Left hindlimb (tissue), 1 donor: ENCODE results near the gene PDHX.
"Not testable (repeated sequence)": the region's sequence is repeated elsewhere in the genome, so short reads cannot be mapped to it uniquely, and the experiment has no call there.

Source experiments
- DNase-seq: peaks from one replicate; pipeline ENCODE4 v3.0.0-alpha.2; 2018

PDHX gene

DNA sequence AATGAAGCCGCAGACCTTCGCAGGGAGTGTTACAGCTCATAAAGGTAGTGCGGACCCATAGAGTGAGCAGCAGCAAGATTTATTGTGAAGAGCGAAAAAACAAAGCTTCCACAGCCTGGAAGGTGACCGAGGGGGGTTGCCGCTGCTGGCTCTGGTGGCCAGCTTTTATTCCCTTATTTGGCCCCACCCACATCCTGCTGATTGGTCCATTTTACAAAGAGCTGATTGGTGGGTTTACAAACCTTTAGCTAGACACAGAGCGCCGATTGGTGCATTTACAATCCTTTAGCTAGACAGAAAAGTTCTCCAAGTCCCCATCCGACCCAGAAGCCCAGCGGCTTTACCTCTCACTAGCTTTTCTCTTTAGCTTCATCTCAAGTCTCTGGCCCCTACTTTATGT is 2.9 kb upstream of the PDHX start:
- not testable (repeated sequence) for DNase-seq

DNA sequence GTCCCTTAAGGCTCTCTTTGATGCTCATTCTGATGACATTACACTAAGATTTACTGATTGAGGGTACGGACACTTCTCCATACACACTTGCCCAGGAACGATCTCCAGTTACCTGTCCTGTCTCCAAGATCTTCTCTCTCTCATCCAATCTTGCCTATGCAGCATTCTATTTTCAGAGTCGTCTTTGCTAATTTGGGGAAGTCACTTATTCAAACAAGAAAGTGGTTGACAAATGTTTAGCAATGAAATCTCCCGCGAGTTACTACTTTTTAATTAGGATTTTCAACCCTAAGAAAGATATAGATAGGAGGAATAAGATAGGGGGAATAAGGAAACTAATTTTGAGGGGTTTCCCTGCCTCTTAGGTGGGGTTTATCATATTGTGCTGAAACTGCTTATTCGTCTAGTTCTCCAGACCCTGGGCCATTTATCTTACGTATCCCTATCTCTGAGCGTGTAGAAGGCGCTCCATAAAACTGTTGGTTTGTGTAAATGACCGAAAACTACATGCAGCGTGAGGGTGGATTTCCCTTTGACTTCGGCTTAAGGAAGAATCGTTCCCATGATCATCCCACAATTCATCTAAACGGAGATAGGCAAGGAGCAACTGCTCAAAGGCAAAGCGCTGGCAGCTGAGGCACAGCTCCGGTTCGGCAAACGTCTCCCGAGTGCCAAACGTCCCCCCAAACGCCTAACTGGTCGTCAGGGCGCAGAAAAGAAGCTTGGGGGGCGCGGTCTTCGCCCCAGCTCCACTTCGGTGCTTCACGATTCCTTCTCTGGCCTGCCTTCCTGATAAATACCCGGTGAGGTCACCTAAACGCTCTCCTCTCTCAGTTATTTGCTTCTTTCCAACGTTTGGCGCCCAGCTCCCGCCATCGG is 1.0 kb upstream of the PDHX start:
- DNase-seq: no peak

DNA sequence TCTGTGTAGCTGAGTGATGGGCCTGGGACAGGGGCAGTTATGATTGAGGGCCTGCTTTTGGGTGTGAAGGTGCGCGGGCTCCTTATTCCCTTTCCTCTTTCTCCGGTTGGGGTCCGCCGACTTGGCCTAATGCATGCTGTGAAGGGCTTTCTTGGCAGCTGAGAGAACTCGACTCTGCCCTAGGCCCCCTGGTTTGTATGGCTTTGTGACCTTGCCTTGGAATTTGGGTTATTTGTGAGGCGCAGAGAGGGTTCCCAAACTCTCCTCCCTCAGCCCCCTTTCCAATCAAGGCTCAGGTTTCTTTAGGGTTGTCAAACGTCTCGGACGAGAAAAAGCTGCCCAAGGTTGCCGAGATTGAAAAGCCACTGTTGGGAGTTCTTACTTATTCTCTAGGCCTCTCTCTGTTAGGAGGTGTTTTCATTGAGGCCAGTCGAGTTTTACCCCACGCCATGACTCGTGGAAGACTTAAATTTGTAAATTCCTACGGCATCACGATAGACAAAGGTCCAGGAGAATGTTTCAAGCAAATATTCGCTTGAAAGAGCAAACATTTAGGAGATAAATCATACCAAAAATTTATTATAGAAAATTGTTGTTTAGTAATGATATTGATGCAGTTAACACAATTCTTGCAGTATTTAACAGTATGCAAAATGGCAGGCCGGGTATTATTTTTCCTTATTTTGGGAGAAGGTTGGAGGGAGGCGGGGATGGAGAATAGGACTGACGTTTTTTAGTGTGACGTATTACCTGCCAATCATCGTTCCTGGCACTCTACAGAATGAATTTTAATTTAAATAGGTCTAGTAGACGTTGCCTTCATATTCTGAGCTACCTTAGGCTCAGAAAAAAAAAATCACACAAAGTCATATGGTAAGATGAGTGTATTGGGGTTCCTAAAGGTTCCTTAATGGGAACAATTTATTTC is 689 bp downstream of the PDHX start:
- no peak for DNase-seq

DNA sequence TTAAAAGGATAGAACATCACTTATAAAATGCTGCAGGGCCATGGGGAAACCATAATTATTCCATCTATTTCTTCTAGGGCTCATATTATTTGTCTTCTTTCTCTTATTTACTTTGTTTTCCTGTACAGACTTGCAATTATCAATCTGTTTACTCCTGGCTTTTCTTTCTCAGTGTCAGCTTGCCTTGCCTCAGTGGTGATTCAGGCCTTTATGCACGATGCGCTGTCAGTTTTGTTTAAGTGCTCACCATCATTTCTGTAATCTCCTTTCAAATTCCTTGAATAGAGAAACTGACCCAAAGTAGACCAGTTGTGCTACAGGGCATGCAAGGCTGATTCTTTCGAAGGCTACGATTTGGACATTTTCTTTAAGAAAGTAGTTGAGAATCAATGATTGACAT is 4.7 kb downstream of the PDHX start:
- DNase-seq: no peak

DNA sequence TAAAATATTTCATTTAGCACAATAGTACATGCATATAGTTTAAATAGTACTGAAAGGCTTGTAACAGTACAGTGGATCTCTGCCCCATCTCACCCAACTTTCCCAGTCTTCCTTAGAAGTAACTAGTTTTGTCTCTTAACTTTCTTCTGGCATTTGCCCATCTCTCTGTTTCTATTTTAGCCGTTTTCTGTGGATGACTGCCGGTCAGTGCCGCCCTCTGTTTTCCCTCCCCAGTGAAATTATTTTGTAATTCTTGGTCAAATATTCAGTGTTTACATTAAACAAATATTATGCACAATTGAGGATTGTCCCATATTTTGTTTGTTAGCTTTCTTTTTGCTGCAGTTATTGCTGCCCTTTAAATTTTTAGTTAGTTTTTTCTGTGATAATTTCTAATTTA is 8.3 kb downstream of the PDHX start:
- DNase-seq: no peak

DNA sequence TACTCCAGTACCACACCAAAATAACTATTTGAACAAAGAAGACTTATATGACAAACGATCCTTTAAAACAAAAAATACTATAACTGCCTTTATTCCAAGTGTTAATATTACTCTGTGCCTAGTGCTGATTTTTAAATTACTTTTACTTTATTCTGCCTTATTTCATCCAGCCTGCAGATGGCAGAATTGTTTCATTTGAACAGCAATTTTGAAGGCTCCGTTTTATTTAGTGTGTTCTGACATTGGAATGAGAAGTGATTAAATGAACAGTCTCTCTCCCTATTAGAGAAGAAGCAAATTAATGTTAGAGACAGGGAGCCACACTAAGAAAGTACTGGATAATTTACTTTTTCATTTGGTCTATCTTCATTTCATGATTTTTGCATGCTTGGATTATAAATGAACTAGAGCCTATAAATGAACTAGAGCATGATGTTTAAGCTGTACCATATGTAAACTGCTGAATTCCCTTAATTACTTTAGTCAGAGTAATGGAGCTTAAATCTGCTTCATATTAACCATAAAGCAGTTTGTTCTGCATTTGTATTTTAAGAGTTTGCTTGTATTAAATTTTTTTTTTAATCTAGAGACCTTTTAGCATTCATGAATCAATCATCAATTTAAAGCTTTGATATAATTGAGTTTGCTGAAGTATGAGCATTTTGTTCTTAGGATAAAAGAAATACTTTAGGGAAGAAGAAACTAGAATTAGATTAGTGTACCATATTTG is 9.8 kb downstream of the PDHX start:
- DNase-seq: no peak

DNA sequence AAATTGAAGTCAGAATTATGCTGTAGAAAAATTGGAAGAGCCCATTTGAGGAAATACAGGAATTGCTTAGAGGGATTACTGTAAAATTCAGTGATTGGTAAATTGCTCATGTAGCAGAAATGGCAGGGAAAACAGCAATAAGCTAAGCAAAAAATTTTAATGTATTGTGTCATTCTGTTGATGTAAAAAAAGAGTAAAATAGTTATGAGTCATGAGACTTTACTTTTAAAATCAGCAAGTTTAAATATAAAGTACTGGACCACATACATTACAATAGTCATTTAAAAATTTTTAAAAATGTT is 10.4 kb downstream of the PDHX start:
- no peak for DNase-seq

DNA sequence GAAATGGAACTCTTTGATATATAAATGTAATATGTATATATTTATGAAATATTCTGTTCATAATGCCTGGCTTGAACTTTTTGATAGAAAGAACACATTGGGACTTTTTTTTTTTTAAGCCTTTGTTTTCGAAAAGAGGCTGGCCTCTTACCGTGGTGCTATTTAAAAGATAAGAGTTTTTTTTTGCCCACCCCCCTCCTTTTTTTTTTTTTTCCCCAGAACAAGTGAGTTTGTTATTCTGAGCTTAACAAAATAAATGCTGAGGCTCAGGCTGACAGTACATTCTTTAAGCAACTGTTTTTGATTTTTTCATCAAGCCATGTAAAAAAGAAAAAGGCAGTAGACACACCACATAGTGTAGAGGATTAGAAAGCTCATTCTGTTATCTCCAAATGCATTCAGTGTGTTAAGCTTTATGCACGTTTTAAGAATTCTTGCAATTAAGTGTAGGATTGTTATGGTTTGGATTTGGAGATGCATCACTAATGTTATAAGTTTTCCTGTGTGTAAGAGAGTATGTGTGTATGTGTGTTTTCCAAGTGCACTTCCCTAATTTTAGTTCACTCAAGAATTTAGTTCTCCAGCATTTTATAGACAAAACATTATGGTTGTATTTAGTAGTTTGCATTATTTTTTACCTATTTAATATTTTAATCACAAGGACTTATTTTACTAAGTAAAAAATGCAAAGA is 12.0 kb downstream of the PDHX start:
- DNase-seq: no peak

DNA sequence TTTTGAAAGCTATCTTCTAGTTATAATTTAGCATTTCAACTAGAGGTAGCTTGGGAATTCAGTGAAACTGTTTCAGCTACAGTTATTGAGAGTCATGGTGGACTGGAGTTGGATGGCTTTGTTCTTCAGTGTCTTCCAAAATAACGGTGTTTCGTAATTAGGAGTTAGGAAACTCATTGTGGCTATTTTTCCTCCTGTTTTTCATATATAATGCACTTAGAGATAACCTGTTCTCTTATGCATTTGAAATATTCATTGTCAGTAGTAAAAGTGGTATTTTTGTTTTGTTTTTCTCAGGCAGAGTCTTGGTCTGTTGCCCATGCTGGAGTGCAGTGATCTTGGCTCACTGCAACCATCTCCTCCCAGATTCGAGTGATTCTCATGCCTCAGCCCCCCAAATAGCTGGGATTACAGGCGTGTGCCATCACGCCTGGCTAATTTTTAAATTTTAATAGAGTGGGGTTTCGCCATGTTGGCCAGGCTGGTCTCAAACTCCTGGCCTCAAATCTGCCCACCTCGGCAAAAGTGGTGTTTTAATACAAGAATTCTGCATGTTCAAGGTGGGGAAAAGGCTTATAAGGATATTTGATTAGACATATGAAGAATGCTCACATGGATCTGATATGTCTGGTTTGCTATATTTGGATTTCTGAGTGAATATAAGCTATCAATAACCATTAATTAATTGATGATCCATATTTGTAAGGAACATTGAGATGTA is 12.7 kb downstream of the PDHX start:
- DNase-seq: no peak

DNA sequence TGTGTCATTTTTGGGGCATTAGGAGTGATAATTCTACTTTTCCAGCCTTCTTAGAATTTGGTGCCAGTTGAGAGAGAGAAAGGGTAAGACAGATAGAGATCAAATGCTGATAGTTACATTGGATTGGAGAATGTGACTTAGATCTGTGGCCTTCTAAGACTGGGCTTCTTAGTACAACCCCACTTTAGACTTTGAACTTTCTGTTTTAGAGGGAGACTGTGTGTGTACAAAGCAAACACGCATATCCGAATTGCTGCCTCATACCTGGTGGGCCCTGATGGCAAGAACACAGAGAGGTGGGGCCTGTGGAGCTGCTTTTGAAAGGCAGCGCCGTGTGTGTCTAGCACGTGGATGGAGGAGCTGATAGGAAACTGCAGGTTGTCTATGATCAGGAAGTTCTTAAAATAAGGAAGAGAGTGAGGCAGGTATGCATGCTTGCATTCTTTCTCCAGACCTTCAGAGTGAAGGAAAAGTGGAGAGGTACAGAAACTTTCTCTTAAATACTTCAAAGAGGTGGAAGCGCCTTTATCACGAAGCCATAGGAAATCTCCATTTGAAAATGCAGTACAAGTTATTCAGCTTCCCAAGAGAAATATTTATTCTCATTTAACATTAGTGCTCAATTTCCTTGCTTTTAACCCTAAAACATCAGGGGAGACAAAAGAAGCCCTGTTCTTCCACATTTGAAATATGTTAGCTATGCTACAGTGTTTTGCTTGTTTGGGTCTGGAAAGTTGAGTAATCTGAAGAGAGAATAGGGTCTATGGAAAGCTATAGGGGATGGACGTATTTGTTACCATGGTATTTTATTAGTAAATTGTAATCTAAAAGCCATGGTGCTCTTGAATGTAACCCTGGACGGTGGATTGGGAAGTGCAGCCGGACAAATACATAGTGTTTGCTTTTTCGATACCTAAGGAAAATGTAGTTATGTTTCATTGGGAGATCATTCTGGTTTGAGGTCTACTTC is 13.7 kb downstream of the PDHX start:
- DNase-seq: no peak

DNA sequence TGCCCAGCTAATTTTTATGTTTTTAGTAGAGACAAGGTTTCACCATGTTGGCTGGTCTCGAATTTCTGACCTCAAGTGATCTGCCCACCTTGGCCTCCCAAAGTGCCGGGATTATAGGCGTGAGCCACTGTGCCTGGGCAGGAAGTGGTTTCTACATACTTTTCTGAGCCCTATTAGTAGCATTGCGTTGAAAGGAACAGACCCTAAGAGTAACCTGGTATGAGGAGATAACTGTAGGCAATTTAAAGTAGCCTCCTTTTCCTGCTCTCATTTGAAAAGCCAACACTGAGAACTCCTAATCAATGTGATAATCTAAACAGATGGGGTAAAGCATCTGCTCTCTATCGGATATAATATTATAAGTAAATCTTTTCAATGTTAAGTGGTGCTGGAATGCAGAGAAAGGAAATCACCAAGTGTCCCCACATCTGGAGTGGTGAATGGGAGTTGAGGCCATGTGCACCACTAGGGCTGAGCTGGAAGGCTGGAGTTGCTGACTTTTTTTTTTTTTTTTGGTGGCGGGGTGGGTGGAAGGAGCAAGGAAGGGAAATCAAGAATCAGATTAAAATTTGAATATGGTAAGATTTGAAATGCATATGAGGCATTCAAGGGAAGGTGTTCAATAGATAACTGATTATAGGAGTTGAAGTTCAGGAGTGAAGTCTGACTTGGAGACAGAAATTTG is 20.7 kb downstream of the PDHX start:
- no peak for DNase-seq

DNA sequence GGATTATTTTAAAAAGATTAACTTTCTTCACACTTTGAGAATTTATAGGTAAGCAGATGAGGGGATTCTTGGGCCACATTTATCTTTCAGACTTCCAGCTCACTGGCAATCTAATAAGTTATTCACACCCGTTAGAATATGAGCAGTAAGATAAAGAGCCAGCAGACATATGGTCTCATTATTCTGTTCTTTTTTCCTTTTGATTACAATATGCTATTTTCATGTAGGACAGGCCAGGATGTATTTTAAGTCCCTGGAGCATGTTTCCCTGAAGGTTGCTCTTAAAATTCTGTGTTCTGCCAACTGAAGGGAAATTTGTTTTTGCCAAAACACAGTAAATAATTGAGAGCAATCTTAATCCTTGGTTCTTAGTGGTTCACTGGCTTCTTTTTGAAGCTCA is 22.2 kb downstream of the PDHX start:
- DNase-seq: no peak

DNA sequence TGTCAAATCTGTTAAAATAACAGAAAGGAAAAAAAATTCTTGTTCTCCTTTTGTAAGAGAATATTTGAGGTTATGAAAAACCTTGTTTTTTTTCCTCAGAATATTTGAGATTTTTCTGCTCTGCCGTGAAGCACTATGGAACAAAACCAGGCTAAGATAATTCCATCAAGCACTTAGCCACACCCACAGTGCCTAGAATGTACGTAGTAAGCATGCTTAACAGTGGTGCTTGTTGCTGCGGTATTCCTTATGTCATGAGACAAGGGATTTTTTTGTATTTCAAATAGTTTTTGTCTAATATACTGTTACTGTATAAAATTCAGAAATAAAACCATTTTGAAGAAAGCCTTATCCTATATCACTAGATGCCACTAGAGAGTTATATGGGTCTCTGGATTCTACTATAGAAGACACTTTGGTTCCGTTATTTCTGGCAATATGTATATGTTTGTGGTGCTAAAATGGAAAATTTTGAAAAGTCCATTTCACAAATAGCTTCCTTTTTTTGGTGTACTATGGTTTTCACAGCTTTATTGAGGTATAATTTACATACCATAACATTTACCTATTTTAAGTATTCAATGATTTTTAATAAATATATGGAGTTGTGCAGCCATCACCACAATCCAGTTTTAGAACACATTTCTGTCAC is 23.7 kb downstream of the PDHX start:
- DNase-seq: no peak

DNA sequence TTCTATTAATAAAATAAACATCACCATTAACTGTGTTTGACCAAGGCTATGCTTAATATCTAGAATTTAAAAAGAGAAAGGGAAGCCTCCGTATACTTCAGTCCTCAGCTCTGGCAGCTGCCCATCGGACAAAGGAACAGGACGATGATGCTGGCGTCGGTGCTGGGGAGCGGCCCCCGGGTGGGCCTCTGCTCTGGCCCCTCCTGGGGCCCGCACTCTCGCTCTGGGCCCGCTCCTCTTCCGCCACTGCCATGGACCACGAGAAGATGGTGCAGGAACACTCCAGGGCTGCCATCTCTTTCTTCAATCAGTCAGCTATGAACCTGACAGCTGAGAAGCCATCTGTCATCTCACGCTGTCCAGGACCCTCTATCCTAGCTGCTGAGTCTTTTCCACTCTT is 25.3 kb downstream of the PDHX start:
- no peak for DNase-seq

DNA sequence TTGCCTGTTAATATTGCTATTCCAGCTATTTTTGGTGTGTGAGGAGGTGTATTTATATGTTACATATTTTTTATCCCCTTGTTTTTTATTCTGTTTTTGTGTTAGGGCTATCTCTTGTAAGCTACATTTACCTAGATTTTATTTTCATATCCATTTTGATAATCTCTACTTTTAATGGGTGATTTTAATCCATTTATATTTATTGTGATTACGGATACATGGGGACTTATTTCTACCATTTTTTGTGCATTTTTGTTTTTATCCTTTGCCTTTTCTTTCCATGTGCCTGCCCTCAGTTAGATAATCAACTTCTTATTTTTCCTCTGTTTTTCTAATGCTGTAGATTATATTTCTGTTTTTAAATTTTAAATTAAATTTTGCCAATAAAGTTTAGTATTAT is 28.3 kb downstream of the PDHX start:
- no peak for DNase-seq

DNA sequence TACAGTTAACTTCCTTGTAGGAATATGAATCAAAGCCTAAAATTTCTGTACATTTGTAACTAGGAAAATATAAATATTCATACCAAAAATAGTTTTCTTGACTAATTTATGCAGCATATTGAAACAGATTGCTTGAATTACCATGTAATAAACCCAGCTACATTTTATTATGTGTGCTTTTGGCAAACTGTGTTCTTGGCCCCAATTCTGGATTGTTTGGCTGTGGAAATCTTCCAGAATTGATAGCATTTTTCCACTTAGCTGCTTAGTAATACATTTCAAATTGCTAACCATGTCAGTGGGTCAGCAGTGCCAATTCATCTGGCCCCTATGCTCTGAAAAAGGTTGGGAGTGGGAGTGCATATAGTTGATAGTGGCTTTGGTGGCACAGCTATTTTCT is 32.3 kb downstream of the PDHX start:
- DNase-seq: peak; percentile 40

DNA sequence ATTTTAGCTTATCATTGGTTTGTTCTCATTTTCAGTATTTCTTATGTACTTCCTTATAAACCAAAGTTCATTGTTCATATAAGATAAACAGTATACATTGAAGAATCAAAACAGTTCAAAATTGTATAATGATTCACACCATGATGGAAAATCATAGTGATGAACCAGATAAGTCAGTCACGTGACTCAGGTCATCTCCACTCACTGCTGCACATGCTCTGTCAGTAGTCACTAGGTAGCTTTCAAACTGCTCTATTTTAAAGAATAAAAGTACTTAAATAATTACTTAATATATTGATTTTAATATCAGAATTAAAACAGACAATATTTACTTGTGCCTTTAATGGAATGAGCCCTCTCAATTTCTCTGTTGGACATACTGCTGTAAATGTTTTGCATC is 37.5 kb downstream of the PDHX start:
- no peak for DNase-seq

DNA sequence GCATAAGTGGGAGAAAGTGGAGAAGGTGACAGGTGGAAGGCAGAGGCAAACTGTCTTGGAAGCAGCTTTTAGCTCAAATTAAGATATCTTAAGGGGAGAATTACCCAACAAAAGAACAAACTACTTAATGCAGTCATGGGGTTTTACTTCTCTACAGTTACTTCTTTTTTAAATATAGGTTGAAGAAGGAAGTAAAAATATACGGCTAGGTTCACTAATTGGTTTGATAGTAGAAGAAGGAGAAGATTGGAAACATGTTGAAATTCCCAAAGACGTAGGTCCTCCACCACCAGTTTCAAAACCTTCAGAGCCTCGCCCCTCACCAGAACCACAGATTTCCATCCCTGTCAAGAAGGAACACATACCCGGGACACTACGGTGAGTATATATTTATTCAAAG is 40.8 kb downstream of the PDHX start:
- no peak for DNase-seq

DNA sequence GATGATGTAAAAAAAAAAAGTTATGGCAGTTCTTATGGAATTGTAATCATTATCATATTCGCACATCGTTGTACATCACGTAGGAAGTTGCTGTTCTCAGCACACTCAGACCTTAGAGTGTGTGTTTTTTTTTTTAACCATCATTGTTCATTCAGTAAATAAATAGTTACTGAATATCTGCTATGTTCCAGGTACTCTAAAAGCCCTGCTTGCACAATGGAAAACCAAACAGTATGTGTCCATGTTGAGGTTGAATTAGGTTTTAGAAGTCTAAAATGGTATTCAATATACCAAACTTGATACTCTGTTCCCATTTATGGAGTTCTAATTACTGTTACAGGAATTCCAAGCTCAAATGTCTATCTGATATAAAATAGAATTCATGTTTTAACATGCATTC is 41.2 kb downstream of the PDHX start:
- no peak for DNase-seq

DNA sequence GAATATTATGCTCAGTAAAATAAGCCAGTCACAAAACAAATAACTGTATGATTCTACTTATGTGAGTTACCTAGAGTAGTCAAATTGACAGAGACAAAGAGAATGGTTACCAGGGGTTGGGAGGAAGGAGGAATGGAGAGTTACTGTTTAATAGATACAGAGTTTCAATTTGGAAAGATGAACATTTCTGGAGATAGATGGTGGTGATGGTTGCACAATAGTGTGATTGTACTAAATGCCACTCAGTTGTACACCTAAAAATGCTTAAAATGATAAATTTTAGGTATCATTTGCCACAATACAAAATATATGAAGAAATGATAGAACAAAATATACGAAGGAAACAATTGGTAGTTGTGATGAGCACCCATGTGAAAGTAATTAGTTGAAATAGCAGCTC is 43.4 kb downstream of the PDHX start:
- no peak for DNase-seq
